Natural killer cell treated with Interleukin-12 subunit alpha and Interleukin-12 subunit beta and Interleukin-15 and Interleukin-18, amount 100 ng/mL, for 72 hours (primary cell): Measurements from ENCODE around the gene DEK. TPM values are rescaled to one million over a fixed set of nuclear protein-coding genes. Genes with fewer than 3 reads are reported as not detected.

Experiments
- ATAC-seq, 2 donors: fragments of 150-1000 bp; cut with Tn5 transposase in 1 of 2; sonication (Bioruptor Pico), chemical (Tn5 transposase) in 1 of 2; 2 replicates each; pipeline ENCODE4 v1.10.0; 2021
- DNase-seq: peaks from one replicate; pipeline ENCODE4 v3.0.0; 2022; ENCODE audit warnings: low spot score
- H3K27ac Mint-ChIP-seq, 2 donors: 1 replicate in 1 of 2; 2 replicates in 1 of 2; pipeline ENCODE4 v1.8.0; 2022; ENCODE audit warnings: mixed read lengths in 2 of 2, mild to moderate bottlenecking in 1 of 2, moderate library complexity in 1 of 2
- H3K27me3 Mint-ChIP-seq, 2 donors: 1 replicate in 1 of 2; 2 replicates in 1 of 2; pipeline ENCODE4 v1.8.0; 2022; ENCODE audit warnings: mixed read lengths in 2 of 2
- H3K36me3 Mint-ChIP-seq: one replicate; pipeline ENCODE4 v1.8.0; 2022; ENCODE audit warnings: mixed read lengths
- H3K4me1 Mint-ChIP-seq, 2 donors: 1 replicate in 1 of 2; 2 replicates in 1 of 2; pipeline ENCODE4 v1.8.0; 2022; ENCODE audit warnings: low read depth in 2 of 2, mixed read lengths in 2 of 2, mild to moderate bottlenecking in 1 of 2
- H3K4me3 Mint-ChIP-seq: one replicate; pipeline ENCODE4 v1.8.0; 2022; ENCODE audit warnings: mixed read lengths
- H3K9me3 Mint-ChIP-seq: 2 replicates; pipeline ENCODE4 v1.8.0; 2022; ENCODE audit warnings: mixed read lengths
- total RNA-seq, 2 donors: library from RNA; stranded (reverse); gene quantifications; one replicate each; pipeline ENCODE4 v1.2.3, GENCODE V29; 2022

Gene DEK
- total RNA-seq, 2 donors from 2014 or later, result 105 to 152 TPM

GRCh38 chr6:18261877-18262276 is 2.5 kb downstream of the DEK start:
- ATAC-seq (no peak), DNase-seq (no peak)
- peak overlapping the region; percentile 97 to 98 for H3K27ac Mint-ChIP-seq
- peak overlapping the region; percentile 99 for H3K4me3 Mint-ChIP-seq
- no peaks in the 10 kb centered on the region for H3K27me3 Mint-ChIP-seq
- peaks cover 18% of the 10 kb centered on the region for H3K36me3 Mint-ChIP-seq
- peaks cover 49 to 53% of the 10 kb centered on the region in 2 donors for H3K4me1 Mint-ChIP-seq
- no peaks in the 10 kb centered on the region for H3K9me3 Mint-ChIP-seq

- Mint-ChIP-seq H3K36me3 (peaks cover 19% of the 10 kb centered on the region), H3K27ac (peak overlapping the region; percentile 97 to 98), H3K27me3 (no peaks in the 10 kb centered on the region), H3K4me1 (peaks cover 48 to 52% of the 10 kb centered on the region in 2 donors), H3K4me3 (peak overlapping the region; percentile 99), H3K9me3 (no peaks in the 10 kb centered on the region)
- no peak for DNase-seq
- ATAC-seq, result no peak
Observed at GRCh38 chr6:18260448-18261106, 3.8 kb downstream of the DEK start.

GRCh38 chr6:18259675-18260447 is 4.5 kb downstream of the DEK start:
- DNase-seq (no peak), ATAC-seq (no peak)
- peaks cover 27% of the 10 kb centered on the region for H3K36me3 Mint-ChIP-seq
- peak overlapping the region; percentile 97 to 98 for H3K27ac Mint-ChIP-seq
- H3K4me3 Mint-ChIP-seq, result peak overlapping the region; percentile 99
- peaks cover 45 to 51% of the 10 kb centered on the region in 2 donors for H3K4me1 Mint-ChIP-seq
- H3K27me3 Mint-ChIP-seq, result no peaks in the 10 kb centered on the region
- no peaks in the 10 kb centered on the region for H3K9me3 Mint-ChIP-seq

- Mint-ChIP-seq H3K27ac (peak overlapping the region in 1 of 2 donors; percentile 35), H3K36me3 (peaks cover 32% of the 10 kb centered on the region), H3K9me3 (no peaks in the 10 kb centered on the region), H3K27me3 (no peaks in the 10 kb centered on the region), H3K4me3 (no peak overlapping the region), H3K4me1 (peaks cover 22 to 24% of the 10 kb centered on the region in 2 donors)
- ATAC-seq, result no peak
- no peak for DNase-seq
Observed at GRCh38 chr6:18254793-18255192, 9.5 kb downstream of the DEK start.

GRCh38 chr6:18253635-18254034 is 10.7 kb downstream of the DEK start:
- H3K4me1 Mint-ChIP-seq, result peaks cover 26% of the 10 kb centered on the region in 2 donors
- H3K27ac Mint-ChIP-seq, result no peak overlapping the region
- DNase-seq, result no peak
- no peaks in the 10 kb centered on the region for H3K27me3 Mint-ChIP-seq
- no peaks in the 10 kb centered on the region for H3K9me3 Mint-ChIP-seq
- H3K36me3 Mint-ChIP-seq, result peaks cover 43% of the 10 kb centered on the region
- ATAC-seq, result no peak
- no peak overlapping the region for H3K4me3 Mint-ChIP-seq

GRCh38 chr6:18249271-18249670 is 15.1 kb downstream of the DEK start:
- no peaks in the 10 kb centered on the region for H3K27me3 Mint-ChIP-seq
- peaks cover 29 to 33% of the 10 kb centered on the region in 2 donors for H3K4me1 Mint-ChIP-seq
- DNase-seq (no peak), ATAC-seq (no peak)
- H3K9me3 Mint-ChIP-seq, result no peaks in the 10 kb centered on the region
- H3K36me3 Mint-ChIP-seq, result peaks cover 45% of the 10 kb centered on the region
- H3K27ac Mint-ChIP-seq, result no peak overlapping the region
- H3K4me3 Mint-ChIP-seq, result no peak overlapping the region

GRCh38 chr6:18248698-18249097 is 15.6 kb downstream of the DEK start:
- H3K27me3 Mint-ChIP-seq, result no peaks in the 10 kb centered on the region
- peaks cover 29 to 35% of the 10 kb centered on the region in 2 donors for H3K4me1 Mint-ChIP-seq
- no peak overlapping the region for H3K4me3 Mint-ChIP-seq
- H3K36me3 Mint-ChIP-seq, result peaks cover 48% of the 10 kb centered on the region
- no peak overlapping the region for H3K27ac Mint-ChIP-seq
- H3K9me3 Mint-ChIP-seq, result no peaks in the 10 kb centered on the region
- DNase-seq, result no peak
- ATAC-seq, result no peak

- Mint-ChIP-seq H3K36me3 (peaks cover 53% of the 10 kb centered on the region), H3K4me1 (peaks cover 40 to 49% of the 10 kb centered on the region in 2 donors), H3K4me3 (no peak overlapping the region), H3K27ac (no peak overlapping the region), H3K27me3 (no peaks in the 10 kb centered on the region), H3K9me3 (no peaks in the 10 kb centered on the region)
- no peak for ATAC-seq
- no peak for DNase-seq
Observed at GRCh38 chr6:18247002-18247401, 17.3 kb downstream of the DEK start.

GRCh38 chr6:18246205-18246604 is 18.1 kb downstream of the DEK start:
- DNase-seq, result no peak
- ATAC-seq, result no peak
- H3K4me3 Mint-ChIP-seq, result no peak overlapping the region
- H3K4me1 Mint-ChIP-seq, result peaks cover 35 to 41% of the 10 kb centered on the region in 2 donors
- peak overlapping the region; percentile 48 to 80 for H3K27ac Mint-ChIP-seq
- no peaks in the 10 kb centered on the region for H3K9me3 Mint-ChIP-seq
- H3K36me3 Mint-ChIP-seq, result peaks cover 45% of the 10 kb centered on the region
- H3K27me3 Mint-ChIP-seq, result no peaks in the 10 kb centered on the region

GRCh38 chr6:18245642-18246041 is 18.7 kb downstream of the DEK start:
- Mint-ChIP-seq H3K4me3 (no peak overlapping the region), H3K4me1 (peaks cover 39 to 41% of the 10 kb centered on the region in 2 donors), H3K27ac (peak overlapping the region; percentile 48 to 80), H3K27me3 (no peaks in the 10 kb centered on the region), H3K9me3 (no peaks in the 10 kb centered on the region), H3K36me3 (peaks cover 45% of the 10 kb centered on the region)
- DNase-seq, result no peak
- peak; percentile 67 to 78 for ATAC-seq

GRCh38 chr6:18245079-18245478 is 19.3 kb downstream of the DEK start:
- ATAC-seq (no peak), DNase-seq (no peak)
- Mint-ChIP-seq H3K27ac (peak overlapping the region; percentile 48 to 80), H3K4me1 (peaks cover 39 to 41% of the 10 kb centered on the region in 2 donors), H3K27me3 (no peaks in the 10 kb centered on the region), H3K4me3 (no peak overlapping the region), H3K36me3 (peaks cover 45% of the 10 kb centered on the region), H3K9me3 (no peaks in the 10 kb centered on the region)

GRCh38 chr6:18244251-18244650 is 20.1 kb downstream of the DEK start:
- H3K27me3 Mint-ChIP-seq, result no peaks in the 10 kb centered on the region
- H3K9me3 Mint-ChIP-seq, result no peaks in the 10 kb centered on the region
- H3K4me3 Mint-ChIP-seq, result no peak overlapping the region
- no peak for ATAC-seq
- peaks cover 35% of the 10 kb centered on the region in 2 donors for H3K4me1 Mint-ChIP-seq
- DNase-seq, result no peak
- H3K36me3 Mint-ChIP-seq, result peaks cover 39% of the 10 kb centered on the region
- no peak overlapping the region for H3K27ac Mint-ChIP-seq

GRCh38 chr6:18243302-18243893 is 20.9 kb downstream of the DEK start:
- Mint-ChIP-seq H3K4me3 (no peak overlapping the region), H3K4me1 (peaks cover 31 to 33% of the 10 kb centered on the region in 2 donors), H3K9me3 (no peaks in the 10 kb centered on the region), H3K36me3 (peaks cover 31% of the 10 kb centered on the region), H3K27ac (no peak overlapping the region), H3K27me3 (no peaks in the 10 kb centered on the region)
- no peak for ATAC-seq
- DNase-seq, result no peak
